DMS 273 (cell line): ENCODE measurements around the gene ESR1.
"Not testable (repeated sequence)": the region's sequence is repeated elsewhere in the genome, so short reads cannot be mapped to it uniquely, and the experiment has no call there.

Experiments
- DNase-seq: peaks from one replicate; lab custom pipeline; 2025; ENCODE audit not compliant: unreplicated experiment; lab: John Stamatoyannopoulos, UW

ESR1 gene

DNA sequence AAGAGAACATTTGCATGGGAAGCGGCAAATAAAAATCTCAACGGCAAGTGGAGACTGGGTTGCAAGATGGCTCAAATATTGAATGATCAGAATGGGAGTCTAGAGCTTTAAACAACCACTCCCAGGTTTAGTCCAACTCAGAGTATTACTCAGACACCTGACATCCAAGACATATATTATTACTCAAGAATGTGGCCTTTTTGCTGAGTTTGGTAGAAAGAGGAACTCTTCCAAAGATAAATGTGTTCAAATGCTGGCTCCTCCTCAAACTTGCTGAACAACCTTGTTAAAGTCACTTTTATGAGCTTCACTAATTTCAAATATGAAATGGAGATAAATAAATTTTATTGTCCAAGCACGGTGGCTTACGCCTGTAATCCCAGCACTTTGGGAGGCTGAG is 77.8 kb downstream of the ESR1 start:
- DNase-seq = no peak

DNA sequence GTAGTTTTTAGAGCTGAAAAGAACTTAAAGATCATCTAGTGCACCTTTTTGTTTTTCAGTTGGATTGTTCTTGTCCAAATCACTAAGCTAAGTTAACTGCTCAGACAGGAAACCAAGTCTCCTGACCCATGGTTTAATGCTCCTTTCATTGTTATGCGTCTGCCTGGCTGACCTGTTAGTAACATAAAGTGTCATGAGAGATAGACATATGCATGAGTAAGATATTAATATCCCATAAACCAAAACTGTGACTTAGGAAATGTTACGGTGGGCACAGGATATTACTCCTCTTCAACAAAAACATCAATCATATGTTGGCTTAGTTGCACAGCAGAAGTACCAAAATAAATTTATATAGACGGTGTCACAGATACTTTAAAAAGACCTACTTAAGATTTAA is 84.0 kb downstream of the ESR1 start:
- no peak for DNase-seq

- not testable (repeated sequence) for DNase-seq
Measured at GRCh38 chr6:151894426-151894825, 86.9 kb downstream of the ESR1 start.

DNA sequence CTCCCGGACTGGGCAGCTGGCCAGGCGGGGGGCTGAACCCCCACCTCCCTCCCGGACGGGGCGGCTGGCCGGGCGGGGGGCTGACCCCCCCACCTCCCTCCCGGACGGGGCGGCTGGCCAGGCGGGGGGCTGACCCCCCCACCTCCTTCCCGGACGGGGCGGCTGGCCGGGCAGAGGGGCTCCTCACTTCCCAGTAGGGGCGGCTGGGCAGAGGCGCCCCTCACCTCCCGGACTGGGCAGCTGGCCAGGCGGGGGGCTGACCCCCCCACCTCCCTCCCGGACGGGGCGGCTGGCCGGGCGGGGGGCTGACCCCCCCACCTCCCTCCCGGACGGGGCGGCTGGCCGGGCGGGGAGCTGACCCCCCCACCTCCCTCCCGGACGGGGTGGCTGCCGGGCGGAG is 91.7 kb downstream of the ESR1 start:
- DNase-seq = not testable (repeated sequence)

DNA sequence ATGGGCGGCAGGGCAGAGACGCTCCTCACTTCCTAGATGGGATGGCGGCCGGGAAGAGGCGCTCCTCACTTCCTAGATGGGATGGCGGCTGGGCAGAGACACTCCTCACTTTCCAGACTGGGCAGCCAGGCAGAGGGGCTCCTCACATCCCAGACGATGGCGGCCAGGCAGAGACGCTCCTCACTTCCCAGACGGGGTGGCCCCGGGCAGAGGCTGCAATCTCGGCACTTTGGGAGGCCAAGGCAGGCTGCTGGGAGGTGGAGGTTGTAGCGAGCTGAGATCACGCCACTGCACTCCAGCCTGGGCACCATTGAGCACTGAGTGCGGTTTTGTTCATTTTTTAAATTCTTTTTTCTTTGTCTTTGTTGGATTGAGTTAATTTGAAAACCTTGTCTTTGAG is 92.3 kb downstream of the ESR1 start:
- not testable (repeated sequence) for DNase-seq

- DNase-seq = no peak
Measured at GRCh38 chr6:151900256-151900655, 92.8 kb downstream of the ESR1 start.

GRCh38 chr6:151901009-151901411 is 93.5 kb downstream of the ESR1 start:
- no peak for DNase-seq

DNA sequence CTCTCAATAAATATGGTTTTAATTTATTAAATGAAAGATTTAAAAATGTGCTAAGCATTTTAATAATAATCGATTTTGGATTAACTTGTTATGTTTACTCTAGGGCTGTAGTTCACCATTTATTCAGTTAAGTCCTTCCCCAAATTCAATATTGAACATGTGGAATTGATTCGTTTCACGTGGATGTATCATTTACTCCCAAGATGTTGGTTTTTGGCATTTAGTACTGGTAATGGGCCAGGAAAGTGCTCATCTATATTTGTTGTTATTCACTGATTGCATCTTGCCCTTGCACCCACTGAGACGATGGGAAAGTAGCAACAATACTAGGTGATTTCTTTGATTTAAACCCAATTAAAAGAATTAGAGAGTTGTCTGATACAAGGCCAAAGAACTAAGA is 97.1 kb downstream of the ESR1 start:
- DNase-seq = no peak

GRCh38 chr6:151905072-151905471 is 97.6 kb downstream of the ESR1 start:
- DNase-seq = no peak

- DNase-seq = no peak
Measured at GRCh38 chr6:151905854-151906253, 98.4 kb downstream of the ESR1 start.

DNA sequence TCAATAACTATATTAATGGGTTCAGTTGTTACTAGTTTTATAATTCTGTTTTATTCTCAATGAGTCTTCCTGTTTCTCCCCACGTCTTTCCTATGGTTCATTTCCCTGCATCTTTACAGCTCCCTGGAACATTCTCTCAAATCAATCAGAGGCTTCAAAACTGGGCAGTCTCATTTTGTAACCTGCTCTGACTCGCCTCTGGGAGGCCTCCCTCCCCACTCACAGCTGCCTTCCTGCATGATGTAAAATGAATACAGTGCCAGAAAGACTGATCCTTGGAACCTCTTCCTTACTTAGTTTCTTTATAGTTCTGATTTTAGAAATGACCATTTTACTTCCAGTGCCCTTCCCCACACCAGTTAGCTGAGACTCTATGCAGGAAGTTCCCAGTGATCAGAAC is 103.9 kb downstream of the ESR1 start:
- no peak for DNase-seq

DNA sequence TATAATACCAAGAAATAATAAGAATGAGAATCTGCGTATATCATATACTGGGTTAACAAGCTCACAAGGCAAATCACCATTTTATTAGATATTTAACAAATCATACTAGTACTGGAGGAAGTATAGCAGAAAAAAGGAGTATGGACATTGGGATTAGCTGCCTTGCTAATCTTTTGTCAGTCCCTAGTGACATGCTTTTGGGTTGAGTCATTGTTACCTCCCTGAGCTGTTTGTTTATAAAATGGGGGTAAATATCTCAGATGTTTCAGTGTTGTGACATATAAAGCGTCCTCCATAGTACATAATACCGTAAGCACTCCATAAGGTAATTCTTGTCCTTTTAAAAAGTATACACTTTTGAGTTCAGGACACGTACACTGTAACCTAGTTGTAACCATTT is 107.0 kb downstream of the ESR1 start:
- no peak for DNase-seq

- DNase-seq = no peak
Measured at GRCh38 chr6:151916075-151916474, 108.6 kb downstream of the ESR1 start.

- DNase-seq = no peak
Measured at GRCh38 chr6:151916680-151917164, 109.2 kb downstream of the ESR1 start.

DNA sequence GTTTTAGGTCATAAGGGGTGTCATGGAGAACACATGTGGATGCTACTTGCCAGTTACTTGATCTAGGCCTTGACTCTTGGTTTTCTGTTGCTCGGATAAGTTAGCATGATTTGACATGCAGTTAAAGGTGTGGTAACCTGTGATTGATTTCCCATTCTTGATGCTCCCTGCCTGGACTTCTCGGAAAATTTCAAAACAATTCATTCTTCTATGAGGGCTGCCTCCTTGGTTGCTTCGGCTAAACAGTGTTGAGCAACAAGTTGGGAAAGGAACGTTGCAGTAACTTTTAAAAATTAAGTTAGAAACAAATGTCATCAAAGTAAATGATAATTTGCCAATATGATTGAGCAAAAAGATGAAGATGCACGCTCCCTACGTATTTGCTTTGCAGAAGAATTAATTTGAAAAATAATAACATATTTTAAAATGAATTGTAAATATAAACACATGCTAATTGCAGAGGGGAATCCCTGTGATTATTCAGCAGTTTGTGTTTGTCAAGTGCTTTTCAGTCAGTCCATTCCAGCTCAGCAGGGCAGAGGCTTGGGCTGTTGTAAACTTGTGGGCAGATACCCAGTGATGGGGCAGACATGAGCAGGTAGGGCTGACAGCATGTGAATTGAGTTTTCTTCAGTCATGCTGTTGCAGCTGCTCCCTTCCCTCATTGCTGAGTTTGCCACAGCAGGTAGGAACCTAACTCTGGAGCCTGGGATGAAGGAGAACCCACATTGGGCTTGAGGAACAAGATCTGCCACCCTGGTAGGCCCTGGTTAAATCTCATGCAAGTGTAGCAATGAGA is 110.2 kb downstream of the ESR1 start:
- no peak for DNase-seq

- DNase-seq = no peak
Measured at GRCh38 chr6:151940307-151940706, 132.8 kb downstream of the ESR1 start.

DNA sequence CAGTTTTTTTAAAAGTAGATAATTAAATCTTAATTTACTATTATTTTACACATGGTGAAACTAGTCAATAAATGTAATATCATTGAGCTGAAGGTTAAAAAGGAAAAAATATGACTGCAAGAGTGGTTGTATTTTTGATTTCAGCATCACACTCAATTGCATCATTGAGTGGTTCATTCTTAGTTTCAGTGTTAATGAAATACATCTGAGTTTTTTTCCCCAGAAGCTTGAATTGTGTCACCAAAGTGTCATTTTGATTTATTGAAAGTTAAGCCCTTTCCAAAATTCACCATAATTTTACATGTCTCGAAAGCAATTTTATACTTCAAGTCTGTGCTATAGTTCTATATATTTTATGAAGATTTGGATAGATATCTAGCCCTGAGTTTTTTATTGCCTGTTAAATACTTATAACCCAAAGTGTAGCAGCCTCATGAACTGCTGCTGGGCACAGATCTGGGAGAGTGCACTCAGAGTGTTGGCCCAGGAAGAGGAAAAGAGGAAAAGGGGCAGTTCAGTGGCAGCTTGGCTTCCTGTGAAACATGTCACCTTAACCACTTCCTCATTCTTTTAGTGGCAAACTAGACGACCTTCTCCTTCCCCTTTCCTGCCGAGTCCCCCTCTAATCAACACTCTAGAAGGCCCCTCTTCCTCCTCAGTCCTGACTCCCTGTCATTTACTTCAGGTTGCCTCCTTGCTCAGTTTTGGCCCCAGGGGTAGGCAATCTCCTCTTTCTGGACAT is 140.7 kb downstream of the ESR1 start:
- no peak for DNase-seq

GRCh38 chr6:151958332-151958731 is 150.8 kb downstream of the ESR1 start:
- no peak for DNase-seq

- no peak for DNase-seq
Measured at GRCh38 chr6:151959086-151959485, 151.6 kb downstream of the ESR1 start.

DNA sequence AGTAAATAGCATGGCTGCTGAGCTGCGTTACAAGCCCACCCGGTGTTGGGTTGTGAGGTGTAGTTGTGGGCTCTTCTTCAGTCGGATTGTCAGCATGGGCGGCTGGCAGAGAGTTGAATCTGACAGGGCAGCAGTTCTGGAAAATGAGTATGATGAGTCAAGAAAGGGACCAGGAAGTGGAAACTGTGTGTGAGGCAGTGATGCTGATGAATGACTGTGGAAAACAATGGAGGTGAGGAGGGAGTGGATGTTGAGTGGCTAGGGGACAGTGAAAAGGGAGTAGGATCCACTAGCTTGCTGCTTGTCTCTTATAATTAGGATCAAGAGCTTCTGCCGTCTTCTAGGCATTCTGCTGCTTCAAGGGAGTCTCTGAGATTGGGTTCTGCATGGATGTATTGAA is 154.3 kb downstream of the ESR1 start:
- no peak for DNase-seq

DNA sequence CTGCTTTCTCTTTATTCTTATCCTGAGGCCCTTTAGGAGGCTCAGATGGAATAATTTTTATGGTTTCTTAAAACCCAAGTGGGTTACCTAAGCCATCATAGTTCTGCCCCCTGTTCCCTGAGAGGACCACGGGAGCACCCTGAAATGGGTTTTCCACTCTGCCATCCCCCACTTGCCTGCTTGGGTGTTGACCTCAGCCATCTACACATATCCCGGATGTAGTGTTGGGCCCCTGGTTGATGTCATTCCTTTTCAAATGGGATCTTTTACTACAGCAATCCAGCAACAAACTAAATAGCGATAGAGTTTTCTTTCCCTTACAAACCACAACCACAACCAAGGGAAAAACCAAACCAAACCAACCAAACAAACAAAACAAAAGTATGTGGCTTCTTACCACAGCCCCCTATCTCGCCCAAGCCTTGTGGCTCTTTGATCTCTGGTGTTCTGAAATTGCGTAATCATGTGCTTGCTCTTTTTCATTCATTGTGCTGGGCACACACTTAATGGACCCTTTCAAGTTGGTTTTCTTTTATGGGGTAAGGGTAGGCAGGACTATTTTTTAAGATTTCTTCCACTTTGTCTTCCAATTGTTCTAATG is 154.9 kb downstream of the ESR1 start:
- DNase-seq = no peak

- no peak for DNase-seq
Measured at GRCh38 chr6:151963001-151963400, 155.5 kb downstream of the ESR1 start.
